Endothelial cell of umbilical vein (primary cell): ENCODE measurements around the gene PRKAB1. TPM values are rescaled to one million over a fixed set of nuclear protein-coding genes. Genes with fewer than 3 reads are reported as not detected.
A peak's percentile ranks its signal among the peaks of the same experiment; 100 is the strongest.

ENCODE experiments used
- BruUV-seq: library from RNA; stranded (reverse); fragments of 400-500 nt; replicated peaks from 2 replicates; lab custom pipeline; 2021; lab: Mats Ljungman, UMichigan
- CTCF ChIA-PET: fragments of 300-600, 350-600 bp; sonication (Branson Sonifier 250); formaldehyde crosslinking; loops from one replicate; lab custom pipeline; 2021; ENCODE audit warnings: antibody characterized with exemption, inconsistent platforms; lab: Charles Lee
- POLR2A ChIA-PET: fragments of 300-600, 350-600 bp; sonication (Branson Sonifier 250); formaldehyde crosslinking; loops from one replicate; lab custom pipeline; 2021; ENCODE audit warnings: antibody characterized with exemption, inconsistent platforms; lab: Charles Lee
- DNase-seq: peaks from one replicate; pipeline ENCODE4 v3.0.0-alpha.2; 2011; ENCODE audit warnings: low read depth, low spot score
- FAIRE-seq: peaks from 2 replicates; lab custom pipeline; 2011; peaks lifted over from hg19 to GRCh38; lab: Jason Lieb, UNC
- H2AFZ ChIP-seq: 2 replicates; pipeline ENCODE4 v1.6.0; 2012; ENCODE audit warnings: low read depth, low read length, control low read depth, inconsistent platforms
- H3K27ac ChIP-seq: 2 replicates; pipeline ENCODE4 v1.5.1; 2011; ENCODE audit warnings: low read depth, mild to moderate bottlenecking, control low read depth, low read length, moderate library complexity; ENCODE audit not compliant: insufficient read depth
- H3K27me3 ChIP-seq, 2 experiments: 2 replicates each; pipeline versions ENCODE4 v1.6.0 to v1.6.1; 2011; ENCODE audit warnings: low read length in 2 of 2, mixed read lengths in 1 of 2; ENCODE audit not compliant: control insufficient read depth in 2 of 2, insufficient read depth in 2 of 2
- H3K36me3 ChIP-seq, 2 experiments: 2 replicates in 1 of 2; 3 replicates in 1 of 2; pipeline ENCODE4 v1.5.1; 2011; ENCODE audit warnings: low read length in 2 of 2, mild to moderate bottlenecking in 1 of 2, moderate library complexity in 1 of 2; ENCODE audit not compliant: control insufficient read depth in 2 of 2, insufficient read depth in 2 of 2; ENCODE audit errors: extremely low read depth in 1 of 2
- H3K4me1 ChIP-seq: 3 replicates; pipeline ENCODE4 v1.5.1; 2011; ENCODE audit warnings: mild to moderate bottlenecking, low read length; ENCODE audit not compliant: control insufficient read depth, insufficient read depth; ENCODE audit errors: extremely low read depth
- H3K4me2 ChIP-seq: 2 replicates; pipeline ENCODE4 v1.6.1; 2011; ENCODE audit warnings: low read length, control low read depth, mixed read lengths; ENCODE audit not compliant: insufficient read depth
- H3K4me3 ChIP-seq, 3 experiments: fragments of 200-600 bp in 1 of 3; sonication (generic), shearing (Covaris generic) in 1 of 3; replicated peaks in 1 of 3; 2 replicates each; pipeline ENCODE4 v1.5.1; 2011 to 2016; ENCODE audit warnings: control low read depth in 3 of 3, low read length in 3 of 3, mild to moderate bottlenecking in 2 of 3, inconsistent platforms in 1 of 3, low read depth in 1 of 3, moderate library complexity in 1 of 3; ENCODE audit not compliant: insufficient read depth in 1 of 3
- H3K79me2 ChIP-seq: 2 replicates; pipeline ENCODE4 v1.6.0; 2012; ENCODE audit warnings: low read length, inconsistent platforms; ENCODE audit not compliant: control insufficient read depth, insufficient read depth
- H3K9ac ChIP-seq: replicated peaks from 2 replicates; pipeline ENCODE3; 2011; ENCODE audit warnings: low read length, control low read depth; ENCODE audit not compliant: insufficient read depth; ENCODE audit errors: extremely low read depth
- H3K9me1 ChIP-seq: replicated peaks from 3 replicates; pipeline ENCODE4 v1.6.0; 2011; ENCODE audit warnings: mild to moderate bottlenecking, low read length; ENCODE audit not compliant: control insufficient read depth, insufficient read depth; ENCODE audit errors: extremely low read depth
- H3K9me3 ChIP-seq: replicated peaks from 2 replicates; pipeline ENCODE4 v1.5.1; 2012; ENCODE audit warnings: low read length, inconsistent platforms; ENCODE audit not compliant: control insufficient read depth, insufficient read depth
- H4K20me1 ChIP-seq: replicated peaks from 2 replicates; pipeline ENCODE3; 2011; ENCODE audit warnings: mild to moderate bottlenecking, low read length; ENCODE audit not compliant: control insufficient read depth, insufficient read depth; ENCODE audit errors: extremely low read depth
- EZH2 ChIP-seq: IDR thresholded peaks from 2 replicates; pipeline ENCODE4 v1.6.1; 2012; ENCODE audit warnings: borderline replicate concordance, low read depth, mild to moderate bottlenecking, moderate library complexity, low read length, inconsistent platforms; ENCODE audit not compliant: severe bottlenecking
- FOS ChIP-seq: IDR thresholded peaks from 2 replicates; pipeline ENCODE4 v1.6.1; 2011; ENCODE audit warnings: mild to moderate bottlenecking, low read length, moderate library complexity, borderline replicate concordance; ENCODE audit not compliant: insufficient read depth
- GATA2 ChIP-seq: IDR thresholded peaks from 2 replicates; pipeline ENCODE4 v1.7.0; 2011; ENCODE audit warnings: low read depth, mild to moderate bottlenecking, moderate library complexity, mixed read lengths, low read length; ENCODE audit not compliant: insufficient read length, insufficient read depth
- JUN ChIP-seq: IDR thresholded peaks from 2 replicates; pipeline ENCODE4 v1.6.1; 2011; ENCODE audit warnings: borderline replicate concordance, low read depth; ENCODE audit not compliant: insufficient read length, insufficient read depth
- MYC ChIP-seq: IDR thresholded peaks from one replicate; pipeline ENCODE4 v1.6.1; 2011; ENCODE audit warnings: mild to moderate bottlenecking, low read depth, low read length
- POLR2A ChIP-seq: IDR thresholded peaks from 2 replicates; pipeline ENCODE4 v1.6.1; 2012; ENCODE audit warnings: low read depth, mild to moderate bottlenecking, control low read depth, low read length
- POLR2AphosphoS5 ChIP-seq: IDR thresholded peaks from 2 replicates; pipeline ENCODE4 v1.6.1; 2012; ENCODE audit warnings: low read depth, mild to moderate bottlenecking, control low read depth, low read length, moderate library complexity; ENCODE audit not compliant: insufficient read depth
- dilution Hi-C: fragments of 300-500 bp; cut with MboI; formaldehyde crosslinking; loops from one replicate; pipeline ENCODE4 v1.15.0; 2019; ENCODE audit warnings: low sequenced_read_pairs; ENCODE audit not compliant: extremely low pct_ligation_motif_present
- intact Hi-C: fragments of 100-400 bp; cut with micrococcal nuclease; formaldehyde crosslinking; loops from one replicate; pipeline ENCODE4 v1.10.0; 2022
- polyA plus RNA-seq, 4 experiments: library from polyadenylated mRNA; depleted of rRNA in 3 of 4; stranded (reverse) in 3 of 4; unstranded in 1 of 4; fragments of >200 nt; gene quantifications; 2 replicates each; pipeline versions ENCODE4 v1.2.1 to v1.2.3, GENCODE V29; 2011 to 2012; ENCODE audit warnings: missing spikeins in 1 of 4
- total RNA-seq: library from RNA; stranded (reverse); gene quantifications from 2 replicates; pipeline ENCODE4 v1.2.3, GENCODE V29; 2021
- TF ChIP-seq, protein P1 (sequence below), 2 donors: IDR thresholded peaks; 1 replicate in 1 of 2; 2 replicates in 1 of 2; pipeline ENCODE4 v1.5.1; 2011; ENCODE audit warnings: low read length in 2 of 2, mild to moderate bottlenecking in 2 of 2, moderate library complexity in 2 of 2, control low read depth in 1 of 2, inconsistent platforms in 1 of 2, low read depth in 1 of 2; ENCODE audit not compliant: insufficient read depth in 1 of 2; ENCODE audit errors: extremely low read depth in 1 of 2
- TF ChIP-seq, protein P2 (sequence below): IDR thresholded peaks from 2 replicates; pipeline ENCODE4 v1.6.1; 2011; ENCODE audit not compliant: insufficient read depth, insufficient read length

The PRKAB1 gene
- total and polyA plus RNA-seq, 2 donors (not counting 3 experiments of a cell fraction or from before 2014, with no cell fraction given) = 23.1 to 27.0 TPM

DNA sequence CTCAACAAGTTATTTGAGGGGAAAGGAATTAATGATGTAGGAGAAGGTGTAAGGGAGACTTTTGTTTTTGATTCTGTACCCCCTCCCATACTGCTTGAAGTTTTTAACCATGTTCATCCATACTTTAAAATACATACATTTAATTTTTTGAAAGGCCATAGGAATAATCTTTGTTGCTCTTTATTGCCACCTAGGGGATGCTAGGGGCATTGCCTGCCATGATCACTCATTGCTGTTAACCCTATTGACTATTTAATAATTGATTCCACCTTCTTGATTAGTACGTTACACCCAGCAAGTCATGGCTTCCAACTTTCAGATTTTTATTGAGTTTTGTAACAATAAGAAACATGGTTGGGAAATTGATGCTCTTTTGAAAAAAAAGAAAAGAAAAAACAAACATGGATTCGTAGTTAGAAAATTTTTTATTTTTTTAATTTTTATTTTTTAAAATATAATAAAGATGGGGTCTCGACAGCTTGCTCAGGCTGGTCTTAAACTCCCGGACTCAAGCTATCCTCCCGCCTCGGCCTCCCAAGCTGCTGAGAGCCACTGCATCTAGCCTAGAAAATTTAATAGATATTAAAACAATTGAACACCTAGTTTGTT is 8.5 kb upstream of the PRKAB1 start:
- TF ChIP-seq POLR2AphosphoS5 = no peak
- TF ChIP-seq, protein P1, sequence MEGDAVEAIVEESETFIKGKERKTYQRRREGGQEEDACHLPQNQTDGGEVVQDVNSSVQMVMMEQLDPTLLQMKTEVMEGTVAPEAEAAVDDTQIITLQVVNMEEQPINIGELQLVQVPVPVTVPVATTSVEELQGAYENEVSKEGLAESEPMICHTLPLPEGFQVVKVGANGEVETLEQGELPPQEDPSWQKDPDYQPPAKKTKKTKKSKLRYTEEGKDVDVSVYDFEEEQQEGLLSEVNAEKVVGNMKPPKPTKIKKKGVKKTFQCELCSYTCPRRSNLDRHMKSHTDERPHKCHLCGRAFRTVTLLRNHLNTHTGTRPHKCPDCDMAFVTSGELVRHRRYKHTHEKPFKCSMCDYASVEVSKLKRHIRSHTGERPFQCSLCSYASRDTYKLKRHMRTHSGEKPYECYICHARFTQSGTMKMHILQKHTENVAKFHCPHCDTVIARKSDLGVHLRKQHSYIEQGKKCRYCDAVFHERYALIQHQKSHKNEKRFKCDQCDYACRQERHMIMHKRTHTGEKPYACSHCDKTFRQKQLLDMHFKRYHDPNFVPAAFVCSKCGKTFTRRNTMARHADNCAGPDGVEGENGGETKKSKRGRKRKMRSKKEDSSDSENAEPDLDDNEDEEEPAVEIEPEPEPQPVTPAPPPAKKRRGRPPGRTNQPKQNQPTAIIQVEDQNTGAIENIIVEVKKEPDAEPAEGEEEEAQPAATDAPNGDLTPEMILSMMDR (IDR thresholded peaks at IDR 0.05; ENCODE audit: extremely low read depth in 1 of 2, insufficient read depth in 1 of 2, low read depth in 1 of 2, low read length in 2 of 2) = peak; percentile 62 to 70
- H4K20me1 ChIP-seq = no peaks in the 10 kb centered on the region
- no peaks in the 10 kb centered on the region for H3K79me2 ChIP-seq
- peaks cover 3 to 6% of the 10 kb centered on the region in 2 experiments for H3K27me3 ChIP-seq
- no peak overlapping the region for H3K9ac ChIP-seq
- dilution Hi-C loops (no loop called here), intact Hi-C loops (loop anchor here (2.0 kb wide), 3 partner anchors 121 to 279 kb away; no protein-coding TSS in a partner anchor)
- no peaks in the 10 kb centered on the region for H3K9me1 ChIP-seq
- H3K4me3 ChIP-seq = no peak overlapping the region
- FAIRE-seq = peak; percentile 40
- BruUV-seq = no TSS peak
- CTCF ChIA-PET = interaction anchor here (1.0 to 2.3 kb wide), 5 partner anchors 10 to 243 kb away, joined by 3 to 50 read pairs (median 4); no protein-coding TSS in a partner anchor
- POLR2A ChIA-PET = no interaction called here
- no peaks in the 10 kb centered on the region for H3K9me3 ChIP-seq
- H3K36me3 ChIP-seq = no peaks in the 10 kb centered on the region
- peak; percentile 42 for DNase-seq
- no peak overlapping the region for H2AFZ ChIP-seq
- H3K4me1 ChIP-seq = no peaks in the 10 kb centered on the region
- no peak overlapping the region for H3K27ac ChIP-seq
- H3K4me2 ChIP-seq = no peak overlapping the region

DNA sequence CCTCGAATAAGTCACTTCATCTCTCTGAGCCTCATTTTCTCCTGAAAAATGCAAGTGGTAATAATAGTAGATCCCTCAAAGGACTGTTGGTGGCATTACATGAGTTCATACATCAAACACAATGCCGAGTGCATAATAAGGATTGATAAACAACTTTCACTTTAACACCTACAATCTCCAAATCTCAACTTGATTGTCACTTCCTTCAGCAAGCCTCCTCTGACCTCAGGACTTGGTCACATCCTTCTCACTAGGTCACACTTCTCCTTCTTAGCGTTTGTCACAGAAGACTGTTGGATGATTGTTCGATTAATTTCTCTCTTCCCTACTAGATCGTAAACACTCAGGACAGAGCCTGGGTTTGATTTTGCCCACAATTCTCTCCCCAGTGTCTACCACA is 7.9 kb upstream of the PRKAB1 start:
- CTCF ChIA-PET = no interaction called here

More for the DNA sequence above, 7.9 kb upstream of the PRKAB1 start:
- no peak overlapping the region for H2AFZ ChIP-seq
- DNase-seq = no peak
- no peaks in the 10 kb centered on the region for H3K9me1 ChIP-seq
- no peaks in the 10 kb centered on the region for H3K36me3 ChIP-seq
- FAIRE-seq = no peak
- no peak overlapping the region for H3K4me3 ChIP-seq
- H3K9ac ChIP-seq = no peak overlapping the region
- dilution Hi-C loops = no loop called here
- H3K4me1 ChIP-seq = no peaks in the 10 kb centered on the region
- POLR2A ChIA-PET = no interaction called here
- no peaks in the 10 kb centered on the region for H4K20me1 ChIP-seq
- no peaks in the 10 kb centered on the region for H3K79me2 ChIP-seq
- H3K27me3 ChIP-seq = peaks cover 3 to 6% of the 10 kb centered on the region in 2 experiments
- H3K9me3 ChIP-seq = no peaks in the 10 kb centered on the region
- no TSS peak for BruUV-seq
- H3K4me2 ChIP-seq = no peak overlapping the region
- H3K27ac ChIP-seq = no peak overlapping the region
- intact Hi-C loops = loop anchor here (10.0 kb wide), 1 partner anchor 1255 kb away; no protein-coding TSS in a partner anchor
- TF ChIP-seq, protein P1 (IDR thresholded peaks at IDR 0.05; ENCODE audit: extremely low read depth in 1 of 2, insufficient read depth in 1 of 2, low read depth in 1 of 2, low read length in 2 of 2) = no peak
- TF ChIP-seq POLR2AphosphoS5 (no peak), FOS (no peak), MYC (no peak), GATA2 (no peak), EZH2 (no peak), JUN (no peak), POLR2A (no peak)
- TF ChIP-seq, protein P2, sequence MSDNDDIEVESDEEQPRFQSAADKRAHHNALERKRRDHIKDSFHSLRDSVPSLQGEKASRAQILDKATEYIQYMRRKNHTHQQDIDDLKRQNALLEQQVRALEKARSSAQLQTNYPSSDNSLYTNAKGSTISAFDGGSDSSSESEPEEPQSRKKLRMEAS = no peak
